H9 (cell line): ENCODE measurements around the gene C22orf23. TPM values are rescaled to one million over a fixed set of nuclear protein-coding genes. Genes with fewer than 3 reads are reported as not detected.

ENCODE experiments used
- DNase-seq: peaks from one replicate; pipeline ENCODE4 v3.0.0-alpha.2; 2017
- H2AFZ ChIP-seq: one replicate; pipeline ENCODE4 v1.6.1; 2013; ENCODE audit warnings: mild to moderate bottlenecking, low read length, control low read depth, moderate library complexity
- H2AK5ac ChIP-seq: 2 replicates; pipeline ENCODE4 v1.6.1; 2013; ENCODE audit warnings: low read length, control low read depth, mixed read lengths; ENCODE audit not compliant: insufficient read length
- H2BK120ac ChIP-seq: one replicate; pipeline ENCODE4 v1.6.1; 2013; ENCODE audit warnings: low read depth, mild to moderate bottlenecking, low read length, control low read depth, inconsistent platforms; ENCODE audit not compliant: poor library complexity, severe bottlenecking
- H2BK12ac ChIP-seq: 2 replicates; pipeline ENCODE4 v1.6.1; 2013; ENCODE audit warnings: low read length, control low read depth, mixed read lengths, low read depth; ENCODE audit not compliant: insufficient read length
- H2BK15ac ChIP-seq: 2 replicates; pipeline ENCODE4 v1.6.1; 2013; ENCODE audit warnings: low read depth, low read length, control low read depth
- H2BK20ac ChIP-seq: one replicate; pipeline ENCODE4 v1.6.1; 2013; ENCODE audit warnings: low read depth, mild to moderate bottlenecking, low read length, control low read depth, inconsistent platforms; ENCODE audit not compliant: poor library complexity, severe bottlenecking
- H2BK5ac ChIP-seq: 2 replicates; pipeline ENCODE4 v1.6.1; 2013; ENCODE audit warnings: low read length, control low read depth, mixed read lengths; ENCODE audit not compliant: insufficient read length
- H3K14ac ChIP-seq: 2 replicates; pipeline ENCODE4 v1.6.1; 2013; ENCODE audit warnings: low read length, control low read depth; ENCODE audit not compliant: insufficient read depth
- H3K18ac ChIP-seq: 2 replicates; pipeline ENCODE4 v1.6.1; 2013; ENCODE audit warnings: low read depth, mild to moderate bottlenecking, mixed read lengths, low read length, control low read depth; ENCODE audit not compliant: insufficient read length
- H3K23ac ChIP-seq: 2 replicates; pipeline ENCODE4 v1.6.1; 2013; ENCODE audit warnings: low read length, control low read depth, mixed read lengths, low read depth; ENCODE audit not compliant: insufficient read length
- H3K23me2 ChIP-seq: 2 replicates; pipeline ENCODE4 v1.6.1; 2013; ENCODE audit warnings: low read depth, mild to moderate bottlenecking, mixed read lengths, low read length, control low read depth; ENCODE audit not compliant: insufficient read length, poor library complexity, severe bottlenecking
- H3K27ac ChIP-seq: 2 replicates; pipeline ENCODE4 v1.5.1; 2013; ENCODE audit warnings: low read length, control low read depth, mixed read lengths, low read depth; ENCODE audit not compliant: insufficient read length
- H3K27me3 ChIP-seq: 2 replicates; pipeline ENCODE4 v1.6.1; 2013; ENCODE audit warnings: low read length, control low read depth, inconsistent platforms; ENCODE audit not compliant: insufficient read depth
- H3K4ac ChIP-seq: 2 replicates; pipeline ENCODE4 v1.6.1; 2013; ENCODE audit warnings: low read depth, mild to moderate bottlenecking, control low read depth, inconsistent platforms, low read length, moderate library complexity
- H3K4me1 ChIP-seq: 2 replicates; pipeline ENCODE4 v1.6.1; 2013; ENCODE audit warnings: low read length, control low read depth, inconsistent platforms; ENCODE audit not compliant: insufficient read depth
- H3K4me2 ChIP-seq: 2 replicates; pipeline ENCODE4 v1.6.1; 2013; ENCODE audit warnings: low read length, control low read depth, mixed read lengths; ENCODE audit not compliant: insufficient read length, insufficient read depth
- H3K56ac ChIP-seq: 2 replicates; pipeline ENCODE4 v1.6.1; 2013; ENCODE audit warnings: low read depth, mild to moderate bottlenecking, mixed read lengths, low read length, control low read depth; ENCODE audit not compliant: insufficient read length
- H3K79me1 ChIP-seq: 2 replicates; pipeline ENCODE4 v1.6.1; 2013; ENCODE audit warnings: low read depth, mild to moderate bottlenecking, moderate library complexity, low read length, control low read depth, inconsistent platforms; ENCODE audit not compliant: insufficient read depth, poor library complexity, severe bottlenecking
- H3K79me2 ChIP-seq: 2 replicates; pipeline ENCODE4 v1.6.1; 2013; ENCODE audit warnings: low read length, control low read depth, inconsistent platforms; ENCODE audit not compliant: insufficient read depth
- H3K9ac ChIP-seq: 2 replicates; pipeline ENCODE4 v1.6.1; 2013; ENCODE audit warnings: low read length, control low read depth, mixed read lengths; ENCODE audit not compliant: insufficient read length; ENCODE audit errors: extremely low read depth
- H3K9me3 ChIP-seq: one replicate; pipeline ENCODE4 v1.6.1; 2013; ENCODE audit warnings: low read depth, low read length, inconsistent platforms; ENCODE audit not compliant: control insufficient read depth
- H3T11ph ChIP-seq: one replicate; pipeline ENCODE4 v1.6.1; 2013; ENCODE audit warnings: mild to moderate bottlenecking, low read length, control low read depth, inconsistent platforms
- H4K20me1 ChIP-seq: one replicate; pipeline ENCODE4 v1.6.1; 2013; ENCODE audit not compliant: control insufficient read depth, insufficient read length, insufficient read depth
- H4K5ac ChIP-seq: 2 replicates; pipeline ENCODE4 v1.6.1; 2013; ENCODE audit warnings: low read depth, mild to moderate bottlenecking, mixed read lengths, low read length, control low read depth; ENCODE audit not compliant: insufficient read length
- H4K8ac ChIP-seq: replicated peaks from 2 replicates; pipeline ENCODE4 v1.6.1; 2013; ENCODE audit warnings: low read length, control low read depth, mixed read lengths, low read depth; ENCODE audit not compliant: insufficient read length
- H4K91ac ChIP-seq: 2 replicates; pipeline ENCODE4 v1.6.1; 2013; ENCODE audit warnings: low read depth, mild to moderate bottlenecking, moderate library complexity, mixed read lengths, low read length, control low read depth; ENCODE audit not compliant: insufficient read length
- H3K27ac Mint-ChIP-seq, 3 experiments: 2 replicates in 2 of 3; 3 replicates in 1 of 3; pipeline ENCODE4 v1.8.0; 2020 to 2021; ENCODE audit warnings: mixed read lengths in 3 of 3, mild to moderate bottlenecking in 1 of 3, moderate library complexity in 1 of 3
- H3K27me3 Mint-ChIP-seq: 2 replicates; pipeline ENCODE4 v1.8.0; 2021; ENCODE audit warnings: low read depth, mild to moderate bottlenecking, moderate library complexity, mixed read lengths
- H3K36me3 Mint-ChIP-seq, 3 experiments: 2 replicates in 2 of 3; 3 replicates in 1 of 3; pipeline ENCODE4 v1.8.0; 2020 to 2021; ENCODE audit warnings: low read depth in 3 of 3, mixed read lengths in 3 of 3; ENCODE audit not compliant: insufficient read depth in 1 of 3
- H3K4me1 Mint-ChIP-seq, 2 experiments: 2 replicates each; pipeline ENCODE4 v1.8.0; 2020; ENCODE audit warnings: mixed read lengths in 2 of 2
- H3K4me3 Mint-ChIP-seq, 2 experiments: 2 replicates in 1 of 2; 3 replicates in 1 of 2; pipeline ENCODE4 v1.8.0; 2020 to 2021; ENCODE audit warnings: mild to moderate bottlenecking in 2 of 2, mixed read lengths in 2 of 2, moderate library complexity in 1 of 2
- H3K9me3 Mint-ChIP-seq, 2 experiments: 2 replicates in 1 of 2; 3 replicates in 1 of 2; pipeline ENCODE4 v1.8.0; 2020; ENCODE audit warnings: mild to moderate bottlenecking in 2 of 2, mixed read lengths in 2 of 2, moderate library complexity in 1 of 2
- CTCF ChIP-seq: fragments of 200-600 bp; sonication (generic); conservative IDR thresholded peaks from 3 replicates; pipeline ENCODE4 v1.8.0; 2021; ENCODE audit warnings: antibody characterized with exemption, mild to moderate bottlenecking
- WGBS: extraction: QIAGEN DNeasy Blood & Tissue Kit; methylation state at CpG from one replicate; pipeline ENCODE4 v1.1.7; 2013; ENCODE audit warnings: missing lambda C conversion rate, low lambda C conversion rate, mixed read lengths; ENCODE audit not compliant: insufficient read length; ENCODE audit errors: extremely low coverage; 5-methylcytosine and 5-hydroxymethylcytosine counted together
- total RNA-seq: library from RNA; stranded (reverse); gene quantifications from 2 replicates; pipeline ENCODE4 v1.2.1, GENCODE V29; 2021

Gene C22orf23
- total RNA-seq, 1 experiment from 2014 or later, result 0.57 TPM

- Mint-ChIP-seq H3K27ac (peak overlapping the region; percentile 55 to 91 (median 55); a peak in 3 of 7 replicates), H3K4me3 (no peak overlapping the region)
- no peak overlapping the region for H3T11ph ChIP-seq
Observed at GRCh38 chr22:37923927-37924326, 29.5 kb downstream of the C22orf23 start.

More at GRCh38 chr22:37923927-37924326, 29.5 kb downstream of the C22orf23 start:
- TF ChIP-seq CTCF, result no peak
- no peak overlapping the region for H2BK120ac ChIP-seq
- H3K4ac ChIP-seq, result no peak overlapping the region
- DNase-seq, result no peak
- no peak overlapping the region for H2AFZ ChIP-seq
- H3K23ac ChIP-seq, result no peak overlapping the region
- H3K27me3 ChIP-seq, result no peaks in the 10 kb centered on the region
- H3K4me2 ChIP-seq, result no peak overlapping the region
- H2AK5ac ChIP-seq, result no peak overlapping the region
- H2BK5ac ChIP-seq, result no peak overlapping the region
- no peak overlapping the region for H3K56ac ChIP-seq
- no peak overlapping the region; the same call in 1 of the 2 replicates for H3K14ac ChIP-seq
- no peak overlapping the region for H2BK20ac ChIP-seq
- no peak overlapping the region for H4K91ac ChIP-seq
- Mint-ChIP-seq H3K4me1 (0 out of 4 replicates have a peak, but pooled peaks cover 0 to 3% of the 10 kb centered on the region in 2 experiments), H3K27me3 (no peaks in the 10 kb centered on the region; the same call in 1 of the 2 replicates), H3K36me3 (peaks cover 0 to 48% (median 27%) of the 10 kb centered on the region in 3 experiments; a peak in 6 of 7 replicates), H3K9me3 (no peaks in the 10 kb centered on the region)
- no peak overlapping the region for H2BK12ac ChIP-seq
- H4K5ac ChIP-seq, result no peak overlapping the region
- H4K20me1 ChIP-seq, result no peaks in the 10 kb centered on the region
- no peaks in the 10 kb centered on the region for H3K79me1 ChIP-seq
- H2BK15ac ChIP-seq, result no peak overlapping the region; the same call in 1 of the 2 replicates
- H3K18ac ChIP-seq, result no peak overlapping the region
- no peaks in the 10 kb centered on the region for H3K4me1 ChIP-seq
- H3K9me3 ChIP-seq, result no peaks in the 10 kb centered on the region
- no CpG with 5 or more reads among the region's 4 CpGs for WGBS
- H3K9ac ChIP-seq, result no peak overlapping the region
- H3K23me2 ChIP-seq, result peaks cover 2% of the 10 kb centered on the region
- H3K79me2 ChIP-seq, result no peaks in the 10 kb centered on the region
- no peak overlapping the region for H3K27ac ChIP-seq
- H4K8ac ChIP-seq, result no peak overlapping the region
